ENCODE results near the gene MRPS9.

DNA sequence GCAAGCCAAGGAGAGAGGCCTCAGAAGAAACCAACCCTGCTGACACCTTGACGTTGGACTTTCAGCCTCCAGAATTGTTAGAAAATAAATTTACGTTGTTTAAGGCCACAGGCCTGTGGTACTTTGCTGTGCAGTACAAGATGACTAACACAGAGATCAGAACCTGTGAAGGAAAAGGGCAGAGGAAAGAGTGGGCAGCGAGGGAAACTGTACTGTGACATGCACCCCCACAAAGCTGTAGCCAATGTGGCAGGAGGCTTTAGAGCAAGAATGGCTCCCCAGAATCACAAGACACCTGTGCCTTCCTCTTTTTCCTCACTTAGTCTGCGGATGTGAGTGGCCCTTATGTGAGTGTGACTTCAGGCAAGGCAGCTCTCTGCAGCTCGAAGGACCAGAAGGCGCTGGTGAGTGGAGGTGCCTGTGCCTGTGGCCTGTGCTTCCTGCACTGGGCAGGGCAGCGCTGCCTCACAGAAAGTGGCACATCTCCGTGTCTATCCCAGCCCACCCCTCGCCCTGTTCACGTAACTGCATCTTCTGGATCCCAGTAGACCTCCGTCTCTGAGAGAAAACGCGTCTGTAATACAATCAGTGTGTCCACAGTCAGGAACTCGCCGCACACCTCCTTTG is 89.5 kb downstream of the MRPS9 start:
- TF ChIP-seq, protein P1, sequence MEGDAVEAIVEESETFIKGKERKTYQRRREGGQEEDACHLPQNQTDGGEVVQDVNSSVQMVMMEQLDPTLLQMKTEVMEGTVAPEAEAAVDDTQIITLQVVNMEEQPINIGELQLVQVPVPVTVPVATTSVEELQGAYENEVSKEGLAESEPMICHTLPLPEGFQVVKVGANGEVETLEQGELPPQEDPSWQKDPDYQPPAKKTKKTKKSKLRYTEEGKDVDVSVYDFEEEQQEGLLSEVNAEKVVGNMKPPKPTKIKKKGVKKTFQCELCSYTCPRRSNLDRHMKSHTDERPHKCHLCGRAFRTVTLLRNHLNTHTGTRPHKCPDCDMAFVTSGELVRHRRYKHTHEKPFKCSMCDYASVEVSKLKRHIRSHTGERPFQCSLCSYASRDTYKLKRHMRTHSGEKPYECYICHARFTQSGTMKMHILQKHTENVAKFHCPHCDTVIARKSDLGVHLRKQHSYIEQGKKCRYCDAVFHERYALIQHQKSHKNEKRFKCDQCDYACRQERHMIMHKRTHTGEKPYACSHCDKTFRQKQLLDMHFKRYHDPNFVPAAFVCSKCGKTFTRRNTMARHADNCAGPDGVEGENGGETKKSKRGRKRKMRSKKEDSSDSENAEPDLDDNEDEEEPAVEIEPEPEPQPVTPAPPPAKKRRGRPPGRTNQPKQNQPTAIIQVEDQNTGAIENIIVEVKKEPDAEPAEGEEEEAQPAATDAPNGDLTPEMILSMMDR (conservative IDR thresholded peaks at IDR 0.05; ENCODE audit: low read depth, low read length) = no peak
- no peak for TF ChIP-seq EZH2 (IDR thresholded peaks at IDR 0.05; ENCODE audit: borderline replicate concordance, low read depth, low read length, poor library complexity, severe bottlenecking)

Data from A673 (cell line).